Activated naive CD8-positive, alpha-beta T cell (primary cell): ENCODE data around the gene GRPR.
"Not testable (repeated sequence)": the region's sequence is repeated elsewhere in the genome, so short reads cannot be mapped to it uniquely, and the experiment has no call there.

Experiments used
- H3K27ac Mint-ChIP-seq: one replicate; pipeline ENCODE4 v1.8.0; 2021; ENCODE audit warnings: mixed read lengths
- H3K27me3 Mint-ChIP-seq: one replicate; pipeline ENCODE4 v1.8.0; 2021; ENCODE audit warnings: mixed read lengths
- H3K36me3 Mint-ChIP-seq: one replicate; pipeline ENCODE4 v1.8.0; 2021; ENCODE audit warnings: mixed read lengths
- H3K4me1 Mint-ChIP-seq: one replicate; pipeline ENCODE4 v1.8.0; 2021; ENCODE audit warnings: low read depth, mixed read lengths
- H3K4me3 Mint-ChIP-seq: one replicate; pipeline ENCODE4 v1.8.0; 2021; ENCODE audit warnings: mild to moderate bottlenecking, mixed read lengths
- H3K9me3 Mint-ChIP-seq: one replicate; pipeline ENCODE4 v1.8.0; 2021; ENCODE audit warnings: low read depth, mixed read lengths

Gene GRPR

GRCh38 chrX:16145093-16145492, 21.7 kb downstream of the GRPR start:
- not testable (repeated sequence) for H3K4me1 Mint-ChIP-seq, H3K27ac Mint-ChIP-seq

GRCh38 chrX:16145656-16146055, 22.3 kb downstream of the GRPR start:
- Mint-ChIP-seq H3K4me3 (no peak overlapping the region), H3K4me1 (peaks cover 2% of the 10 kb centered on the region), H3K27me3 (peaks cover 3% of the 10 kb centered on the region), H3K9me3 (peaks cover 4% of the 10 kb centered on the region), H3K27ac (no peak overlapping the region), H3K36me3 (no peaks in the 10 kb centered on the region)

More at GRCh38 chrX:16145093-16145492, 21.7 kb downstream of the GRPR start:
- not testable (repeated sequence) for H3K27me3 Mint-ChIP-seq, H3K4me3 Mint-ChIP-seq, H3K36me3 Mint-ChIP-seq, H3K9me3 Mint-ChIP-seq

GRCh38 chrX:16148896-16149295, 25.5 kb downstream of the GRPR start:
- Mint-ChIP-seq H3K4me3 (no peak overlapping the region), H3K27ac (no peak overlapping the region), H3K36me3 (no peaks in the 10 kb centered on the region), H3K27me3 (peaks cover 3% of the 10 kb centered on the region), H3K4me1 (no peaks in the 10 kb centered on the region), H3K9me3 (peaks cover 4% of the 10 kb centered on the region)

- H3K9me3 Mint-ChIP-seq: no peaks in the 10 kb centered on the region
- H3K27me3 Mint-ChIP-seq: no peaks in the 10 kb centered on the region
- no peaks in the 10 kb centered on the region for H3K36me3 Mint-ChIP-seq
- H3K4me3 Mint-ChIP-seq: no peak overlapping the region
- H3K27ac Mint-ChIP-seq: no peak overlapping the region
- no peaks in the 10 kb centered on the region for H3K4me1 Mint-ChIP-seq
Measured at GRCh38 chrX:16155581-16156096, 32.3 kb downstream of the GRPR start.

- H3K9me3 Mint-ChIP-seq: no peaks in the 10 kb centered on the region
- H3K27me3 Mint-ChIP-seq: no peaks in the 10 kb centered on the region
- H3K4me1 Mint-ChIP-seq: no peaks in the 10 kb centered on the region
- H3K27ac Mint-ChIP-seq: no peak overlapping the region
- H3K4me3 Mint-ChIP-seq: no peak overlapping the region
- no peaks in the 10 kb centered on the region for H3K36me3 Mint-ChIP-seq
Measured at GRCh38 chrX:16156692-16157331, 33.4 kb downstream of the GRPR start.

- Mint-ChIP-seq H3K4me1 (no peaks in the 10 kb centered on the region), H3K4me3 (no peak overlapping the region), H3K9me3 (no peaks in the 10 kb centered on the region), H3K27ac (no peak overlapping the region), H3K27me3 (peaks cover 2% of the 10 kb centered on the region), H3K36me3 (no peaks in the 10 kb centered on the region)
Measured at GRCh38 chrX:16160729-16161128, 37.4 kb downstream of the GRPR start.

- H3K9me3 Mint-ChIP-seq, H3K36me3 Mint-ChIP-seq, H3K4me3 Mint-ChIP-seq, H3K27me3 Mint-ChIP-seq, H3K4me1 Mint-ChIP-seq, H3K27ac Mint-ChIP-seq: not testable (repeated sequence)
Measured at GRCh38 chrX:16161173-16161572, 37.8 kb downstream of the GRPR start.

GRCh38 chrX:16162391-16162790, 39.0 kb downstream of the GRPR start:
- Mint-ChIP-seq H3K27me3 (peaks cover 2% of the 10 kb centered on the region), H3K36me3 (no peaks in the 10 kb centered on the region), H3K9me3 (no peaks in the 10 kb centered on the region), H3K4me3 (no peak overlapping the region), H3K4me1 (no peaks in the 10 kb centered on the region), H3K27ac (no peak overlapping the region)

- no peak overlapping the region for H3K27ac Mint-ChIP-seq
- H3K27me3 Mint-ChIP-seq: peaks cover 4% of the 10 kb centered on the region
- H3K36me3 Mint-ChIP-seq: no peaks in the 10 kb centered on the region
- H3K9me3 Mint-ChIP-seq: no peaks in the 10 kb centered on the region
- no peaks in the 10 kb centered on the region for H3K4me1 Mint-ChIP-seq
- H3K4me3 Mint-ChIP-seq: no peak overlapping the region
Measured at GRCh38 chrX:16164748-16165147, 41.4 kb downstream of the GRPR start.

GRCh38 chrX:16167181-16167580, 43.8 kb downstream of the GRPR start, which contains the start of gene MAGEB17:
Gene MAGEB17 (plus strand): TSS chrX:16167481. CDS start chrX:16170383, 2,902 bp downstream.
- H3K4me1 Mint-ChIP-seq: no peaks in the 10 kb centered on the region
- no peak within 1 kb of the TSS for H3K4me3 Mint-ChIP-seq
- H3K27ac Mint-ChIP-seq: no peak within 1 kb of the TSS

GRCh38 chrX:16171039-16171438, 47.7 kb downstream of the GRPR start:
- Mint-ChIP-seq H3K27ac (no peak overlapping the region), H3K4me1 (no peaks in the 10 kb centered on the region), H3K4me3 (no peak overlapping the region), H3K27me3 (peaks cover 4% of the 10 kb centered on the region), H3K36me3 (no peaks in the 10 kb centered on the region), H3K9me3 (no peaks in the 10 kb centered on the region)

More at GRCh38 chrX:16167181-16167580, 43.8 kb downstream of the GRPR start, which contains the start of gene MAGEB17:
- H3K36me3 Mint-ChIP-seq: no peaks in the 10 kb centered on the region
- H3K27me3 Mint-ChIP-seq: peaks cover 4% of the 10 kb centered on the region
- H3K9me3 Mint-ChIP-seq: no peaks in the 10 kb centered on the region

GRCh38 chrX:16171944-16172343, 48.6 kb downstream of the GRPR start:
- no peaks in the 10 kb centered on the region for H3K36me3 Mint-ChIP-seq
- H3K9me3 Mint-ChIP-seq: no peaks in the 10 kb centered on the region

GRCh38 chrX:16172391-16172790, 49.0 kb downstream of the GRPR start:
- H3K27ac Mint-ChIP-seq: no peak overlapping the region
- H3K9me3 Mint-ChIP-seq: no peaks in the 10 kb centered on the region
- no peaks in the 10 kb centered on the region for H3K36me3 Mint-ChIP-seq
- no peak overlapping the region for H3K4me3 Mint-ChIP-seq
- H3K4me1 Mint-ChIP-seq: no peaks in the 10 kb centered on the region
- peaks cover 4% of the 10 kb centered on the region for H3K27me3 Mint-ChIP-seq

More at GRCh38 chrX:16171944-16172343, 48.6 kb downstream of the GRPR start:
- Mint-ChIP-seq H3K4me3 (no peak overlapping the region), H3K27ac (no peak overlapping the region), H3K4me1 (no peaks in the 10 kb centered on the region), H3K27me3 (peaks cover 4% of the 10 kb centered on the region)

GRCh38 chrX:16175329-16176061, 52.1 kb downstream of the GRPR start:
- Mint-ChIP-seq H3K36me3 (no peaks in the 10 kb centered on the region), H3K9me3 (no peaks in the 10 kb centered on the region), H3K27ac (no peak overlapping the region), H3K4me3 (no peak overlapping the region), H3K4me1 (no peaks in the 10 kb centered on the region), H3K27me3 (peaks cover 2% of the 10 kb centered on the region)

GRCh38 chrX:16177260-16177659, 53.9 kb downstream of the GRPR start:
- no peaks in the 10 kb centered on the region for H3K4me1 Mint-ChIP-seq
- peaks cover 2% of the 10 kb centered on the region for H3K27me3 Mint-ChIP-seq
- H3K9me3 Mint-ChIP-seq: no peaks in the 10 kb centered on the region
- H3K36me3 Mint-ChIP-seq: no peaks in the 10 kb centered on the region
- H3K4me3 Mint-ChIP-seq: no peak overlapping the region
- H3K27ac Mint-ChIP-seq: no peak overlapping the region
